HepG2 (cell line): ENCODE data around the gene SDHAF1. TPM values are rescaled to one million over a fixed set of nuclear protein-coding genes. Genes with fewer than 3 reads are reported as not detected.

Experiments
- AKAP8 ChIP-seq: sonication (generic); formaldehyde crosslinking; IDR thresholded peaks from 2 replicates; pipeline ENCODE4 v1.5.1; 2020; ENCODE audit warnings: mild to moderate bottlenecking, missing genetic modification reagents
- ATF1 ChIP-seq: IDR thresholded peaks from 2 replicates; pipeline ENCODE4 v1.6.1; 2016; ENCODE audit warnings: mild to moderate bottlenecking, control low read depth
- CEBPG ChIP-seq: IDR thresholded peaks from 2 replicates; pipeline ENCODE4 v1.6.1; 2016
- DRAP1 ChIP-seq: IDR thresholded peaks from 2 replicates; pipeline ENCODE4 v1.6.1; 2016; ENCODE audit warnings: missing genetic modification reagents, missing compliant biosample characterization
- EP300 ChIP-seq, 3 experiments: sonication (generic) in 1 of 3; formaldehyde crosslinking in 1 of 3; IDR thresholded peaks; 2 replicates each; pipeline versions ENCODE4 v1.5.1 to v1.6.1; 2011 to 2020; ENCODE audit warnings: low read depth in 2 of 3, low read length in 2 of 3, borderline replicate concordance in 1 of 3, improper control_type of control experiment in 1 of 3, mild to moderate bottlenecking in 1 of 3, missing genetic modification reagents in 1 of 3, moderate library complexity in 1 of 3
- FOXA3 ChIP-seq: IDR thresholded peaks from 2 replicates; pipeline ENCODE4 v1.6.1; 2016; ENCODE audit warnings: missing genetic modification reagents, missing compliant biosample characterization
- HDAC1 ChIP-seq: sonication (generic); formaldehyde crosslinking; IDR thresholded peaks from 2 replicates; pipeline ENCODE4 v1.5.1; 2020; ENCODE audit warnings: mild to moderate bottlenecking, missing genetic modification reagents
- HHEX ChIP-seq: IDR thresholded peaks from 2 replicates; pipeline ENCODE4 v1.6.1; 2016; ENCODE audit warnings: control low read depth
- HNRNPK ChIP-seq: fragments of 200-400 bp; formaldehyde crosslinking; IDR thresholded peaks from 2 replicates; pipeline ENCODE4 v1.6.1; 2018; ENCODE audit warnings: low read length, low read depth, moderate library complexity, mild to moderate bottlenecking; ENCODE audit not compliant: poor library complexity, severe bottlenecking
- KDM6A ChIP-seq: IDR thresholded peaks from 2 replicates; pipeline ENCODE4 v1.6.1; 2016; ENCODE audit warnings: low read depth
- MAX ChIP-seq: IDR thresholded peaks from 2 replicates; pipeline ENCODE4 v1.6.1; 2012; ENCODE audit warnings: inconsistent platforms
- NCOA2 ChIP-seq: sonication (generic); formaldehyde crosslinking; IDR thresholded peaks from 2 replicates; pipeline ENCODE4 v1.8.0; 2022; ENCODE audit warnings: inconsistent platforms
- RARA ChIP-seq: IDR thresholded peaks from 2 replicates; pipeline ENCODE4 v1.6.1; 2016; ENCODE audit warnings: missing genetic modification reagents, missing compliant biosample characterization
- RBFOX2 ChIP-seq: fragments of 200-400 bp; formaldehyde crosslinking; IDR thresholded peaks from 2 replicates; pipeline ENCODE4 v1.6.1; 2017; ENCODE audit warnings: low read depth, mild to moderate bottlenecking, low read length
- RCOR2 ChIP-seq: IDR thresholded peaks from 2 replicates; pipeline ENCODE4 v1.6.1; 2016; ENCODE audit warnings: missing biosample characterization, missing genetic modification reagents
- SAP130 ChIP-seq: IDR thresholded peaks from 2 replicates; pipeline ENCODE4 v1.6.1; 2016; ENCODE audit warnings: low read depth
- SOX13 ChIP-seq, 3 experiments: fragments of 450-650 bp in 1 of 3; sonication (generic) in 1 of 3; formaldehyde crosslinking in 1 of 3; IDR thresholded peaks in 2 of 3; conservative IDR thresholded peaks in 1 of 3; 2 replicates each; pipeline versions ENCODE4 v1.5.0 to v1.6.1; 2016 to 2020; ENCODE audit warnings: antibody characterized with exemption in 1 of 3, mild to moderate bottlenecking in 1 of 3, missing compliant biosample characterization in 1 of 3, missing genetic modification reagents in 1 of 3, moderate library complexity in 1 of 3
- SYNCRIP ChIP-seq: fragments of 200-400 bp; formaldehyde crosslinking; IDR thresholded peaks from 2 replicates; pipeline ENCODE4 v1.6.1; 2018; ENCODE audit warnings: mild to moderate bottlenecking, low read depth, low read length; ENCODE audit not compliant: insufficient read depth
- TBL1XR1 ChIP-seq: fragments of 150-350 bp; IDR thresholded peaks from 2 replicates; pipeline ENCODE4 v1.6.1; 2014; ENCODE audit warnings: borderline replicate concordance, low read length; ENCODE audit not compliant: partially characterized antibody
- TBX2 ChIP-seq: sonication (generic); formaldehyde crosslinking; IDR thresholded peaks from 2 replicates; pipeline ENCODE4 v1.5.0; 2020; ENCODE audit warnings: missing genetic modification reagents, mild to moderate bottlenecking, borderline replicate concordance
- ZBTB42 ChIP-seq: sonication (generic); formaldehyde crosslinking; IDR thresholded peaks from 2 replicates; pipeline ENCODE4 v1.5.0; 2020; ENCODE audit warnings: mild to moderate bottlenecking, missing genetic modification reagents
- ZNF281 ChIP-seq: sonication (generic); formaldehyde crosslinking; IDR thresholded peaks from 2 replicates; pipeline ENCODE4 v1.4.0; 2020; ENCODE audit warnings: missing genetic modification reagents, borderline replicate concordance
- ZNF589 ChIP-seq: sonication (generic); formaldehyde crosslinking; conservative IDR thresholded peaks from 2 replicates; pipeline ENCODE4 v1.8.0; 2022; ENCODE audit warnings: mild to moderate bottlenecking, moderate library complexity, missing genetic modification reagents
- ZNF614 ChIP-seq: IDR thresholded peaks from 2 replicates; pipeline ENCODE4 v1.6.1; 2018; ENCODE audit warnings: missing biosample characterization, missing genetic modification reagents, inconsistent platforms, borderline replicate concordance
- ZNF670 ChIP-seq: sonication (generic); formaldehyde crosslinking; IDR thresholded peaks from 2 replicates; pipeline ENCODE4 v1.8.0; 2022; ENCODE audit warnings: mild to moderate bottlenecking, missing genetic modification reagents, borderline replicate concordance
- ZNF710 ChIP-seq: sonication (generic); formaldehyde crosslinking; IDR thresholded peaks from 2 replicates; pipeline ENCODE4 v1.5.0; 2020; ENCODE audit warnings: mild to moderate bottlenecking, missing genetic modification reagents, borderline replicate concordance
- polyA plus RNA-seq, 8 experiments: library from polyadenylated mRNA; depleted of rRNA in 3 of 8; stranded (reverse) in 7 of 8; unstranded in 1 of 8; fragments of >200 nt; fragmentation: Illumina TruSeq in 4 of 8; extraction: Trizol in 4 of 8; gene quantifications; 2 replicates each; pipeline versions ENCODE4 v1.2.1 to v1.2.3, GENCODE V29; 2011 to 2016; ENCODE audit warnings: low read depth in 4 of 8, missing spikeins in 1 of 8, mixed read lengths in 1 of 8; ENCODE audit not compliant: insufficient read depth in 1 of 8
- total RNA-seq, 5 experiments: library from RNA; depleted of rRNA; stranded (reverse); fragments of >200 nt; fragmentation: Illumina TruSeq; extraction: Trizol; gene quantifications; 2 replicates each; pipeline ENCODE4 v1.2.3, GENCODE V29; 2016; ENCODE audit warnings: low read depth in 1 of 5

Gene SDHAF1
- total and polyA plus RNA-seq, 2 of the 13 experiments (the other 11 are each of a cell fraction or from before 2014, with no cell fraction given) = 17.8 to 22.8 TPM

- no peak for TF ChIP-seq TBX2 (CRISPR knock-in tag)
- TF ChIP-seq CEBPG = peak; percentile 90
- 0 out of 2 replicates have a peak, but pooled peaks have one; percentile 39 for TF ChIP-seq KDM6A
- no peak for TF ChIP-seq ATF1 (CRISPR knock-in tag)
- TF ChIP-seq ZNF281 (CRISPR knock-in tag) = peak; percentile 69; the same call in 1 of the 2 replicates
- TF ChIP-seq SYNCRIP = no peak
- peak in 1 of 2 experiments; percentile 34; a peak in 1 of 4 replicates for TF ChIP-seq EP300 (IDR thresholded peaks at IDR 0.05; ENCODE audit: low read depth in 2 of 2, low read length in 2 of 2)
- peak; percentile 40; the same call in 1 of the 2 replicates for TF ChIP-seq EP300 (CRISPR knock-in tag; IDR thresholded peaks at IDR 0.05; ENCODE audit: borderline replicate concordance)
- TF ChIP-seq ZBTB42 (CRISPR knock-in tag) = no peak
- TF ChIP-seq SAP130 (CRISPR knock-in tag) = peak; percentile 61
- peak; percentile 49 for TF ChIP-seq HNRNPK
- no peak for TF ChIP-seq AKAP8 (CRISPR knock-in tag)
- 0 out of 2 replicates have a peak, but pooled peaks have one; percentile 7 for TF ChIP-seq RARA (CRISPR knock-in tag)
- no peak for TF ChIP-seq RBFOX2
- no peak for TF ChIP-seq TBL1XR1
- TF ChIP-seq HDAC1 (CRISPR knock-in tag) = peak; percentile 47; the same call in 1 of the 2 replicates
- 0 out of 2 replicates have a peak, but pooled peaks have one; percentile 12 for TF ChIP-seq FOXA3 (CRISPR knock-in tag)
- TF ChIP-seq ZNF710 (CRISPR knock-in tag) = peak; percentile 58; the same call in 1 of the 2 replicates
- 0 out of 2 replicates have a peak, but pooled peaks have one; percentile 27 for TF ChIP-seq HHEX (CRISPR knock-in tag)
- TF ChIP-seq RCOR2 = peak; percentile 28; the same call in 1 of the 2 replicates
- no peak for TF ChIP-seq SOX13 (IDR thresholded peaks at IDR 0.05)
- peak in 1 of 2 experiments; percentile 29; a peak in 1 of 4 replicates for TF ChIP-seq SOX13 (CRISPR knock-in tag; conservative IDR thresholded peaks at IDR 0.05 in 1 of 2, IDR thresholded peaks at IDR 0.05 in 1 of 2)
- TF ChIP-seq ZNF589 = no peak
- TF ChIP-seq NCOA2 = 0 out of 2 replicates have a peak, but pooled peaks have one; percentile 18
- peak; percentile 13; the same call in 1 of the 2 replicates for TF ChIP-seq DRAP1 (CRISPR knock-in tag)
- 0 out of 2 replicates have a peak, but pooled peaks have one; percentile 17 for TF ChIP-seq MAX
- no peak for TF ChIP-seq ZNF614 (CRISPR knock-in tag)
- TF ChIP-seq ZNF670 (CRISPR knock-in tag) = 0 out of 2 replicates have a peak, but pooled peaks have one; percentile 36
Measured at GRCh38 chr19:36041831-36042230, 46.8 kb downstream of the SDHAF1 start (continued).
